H9 (cell line): ENCODE data around the gene SNRNP200. TPM values are rescaled to one million over a fixed set of nuclear protein-coding genes. Genes with fewer than 3 reads are reported as not detected.

Experiments
- DNase-seq: peaks from one replicate; pipeline ENCODE4 v3.0.0-alpha.2; 2017
- H2AFZ ChIP-seq: one replicate; pipeline ENCODE4 v1.6.1; 2013; ENCODE audit warnings: mild to moderate bottlenecking, low read length, control low read depth, moderate library complexity
- H2AK5ac ChIP-seq: 2 replicates; pipeline ENCODE4 v1.6.1; 2013; ENCODE audit warnings: low read length, control low read depth, mixed read lengths; ENCODE audit not compliant: insufficient read length
- H2BK120ac ChIP-seq: one replicate; pipeline ENCODE4 v1.6.1; 2013; ENCODE audit warnings: low read depth, mild to moderate bottlenecking, low read length, control low read depth, inconsistent platforms; ENCODE audit not compliant: poor library complexity, severe bottlenecking
- H2BK12ac ChIP-seq: 2 replicates; pipeline ENCODE4 v1.6.1; 2013; ENCODE audit warnings: low read length, control low read depth, mixed read lengths, low read depth; ENCODE audit not compliant: insufficient read length
- H2BK15ac ChIP-seq: 2 replicates; pipeline ENCODE4 v1.6.1; 2013; ENCODE audit warnings: low read depth, low read length, control low read depth
- H2BK20ac ChIP-seq: one replicate; pipeline ENCODE4 v1.6.1; 2013; ENCODE audit warnings: low read depth, mild to moderate bottlenecking, low read length, control low read depth, inconsistent platforms; ENCODE audit not compliant: poor library complexity, severe bottlenecking
- H2BK5ac ChIP-seq: 2 replicates; pipeline ENCODE4 v1.6.1; 2013; ENCODE audit warnings: low read length, control low read depth, mixed read lengths; ENCODE audit not compliant: insufficient read length
- H3K14ac ChIP-seq: 2 replicates; pipeline ENCODE4 v1.6.1; 2013; ENCODE audit warnings: low read length, control low read depth; ENCODE audit not compliant: insufficient read depth
- H3K18ac ChIP-seq: 2 replicates; pipeline ENCODE4 v1.6.1; 2013; ENCODE audit warnings: low read depth, mild to moderate bottlenecking, mixed read lengths, low read length, control low read depth; ENCODE audit not compliant: insufficient read length
- H3K23ac ChIP-seq: 2 replicates; pipeline ENCODE4 v1.6.1; 2013; ENCODE audit warnings: low read length, control low read depth, mixed read lengths, low read depth; ENCODE audit not compliant: insufficient read length
- H3K23me2 ChIP-seq: 2 replicates; pipeline ENCODE4 v1.6.1; 2013; ENCODE audit warnings: low read depth, mild to moderate bottlenecking, mixed read lengths, low read length, control low read depth; ENCODE audit not compliant: insufficient read length, poor library complexity, severe bottlenecking
- H3K27ac ChIP-seq: 2 replicates; pipeline ENCODE4 v1.5.1; 2013; ENCODE audit warnings: low read length, control low read depth, mixed read lengths, low read depth; ENCODE audit not compliant: insufficient read length
- H3K27me3 ChIP-seq: 2 replicates; pipeline ENCODE4 v1.6.1; 2013; ENCODE audit warnings: low read length, control low read depth, inconsistent platforms; ENCODE audit not compliant: insufficient read depth
- H3K4ac ChIP-seq: 2 replicates; pipeline ENCODE4 v1.6.1; 2013; ENCODE audit warnings: low read depth, mild to moderate bottlenecking, control low read depth, inconsistent platforms, low read length, moderate library complexity
- H3K4me1 ChIP-seq: 2 replicates; pipeline ENCODE4 v1.6.1; 2013; ENCODE audit warnings: low read length, control low read depth, inconsistent platforms; ENCODE audit not compliant: insufficient read depth
- H3K4me2 ChIP-seq: 2 replicates; pipeline ENCODE4 v1.6.1; 2013; ENCODE audit warnings: low read length, control low read depth, mixed read lengths; ENCODE audit not compliant: insufficient read length, insufficient read depth
- H3K56ac ChIP-seq: 2 replicates; pipeline ENCODE4 v1.6.1; 2013; ENCODE audit warnings: low read depth, mild to moderate bottlenecking, mixed read lengths, low read length, control low read depth; ENCODE audit not compliant: insufficient read length
- H3K79me1 ChIP-seq: 2 replicates; pipeline ENCODE4 v1.6.1; 2013; ENCODE audit warnings: low read depth, mild to moderate bottlenecking, moderate library complexity, low read length, control low read depth, inconsistent platforms; ENCODE audit not compliant: insufficient read depth, poor library complexity, severe bottlenecking
- H3K79me2 ChIP-seq: 2 replicates; pipeline ENCODE4 v1.6.1; 2013; ENCODE audit warnings: low read length, control low read depth, inconsistent platforms; ENCODE audit not compliant: insufficient read depth
- H3K9ac ChIP-seq: 2 replicates; pipeline ENCODE4 v1.6.1; 2013; ENCODE audit warnings: low read length, control low read depth, mixed read lengths; ENCODE audit not compliant: insufficient read length; ENCODE audit errors: extremely low read depth
- H3K9me3 ChIP-seq: one replicate; pipeline ENCODE4 v1.6.1; 2013; ENCODE audit warnings: low read depth, low read length, inconsistent platforms; ENCODE audit not compliant: control insufficient read depth
- H3T11ph ChIP-seq: one replicate; pipeline ENCODE4 v1.6.1; 2013; ENCODE audit warnings: mild to moderate bottlenecking, low read length, control low read depth, inconsistent platforms
- H4K20me1 ChIP-seq: one replicate; pipeline ENCODE4 v1.6.1; 2013; ENCODE audit not compliant: control insufficient read depth, insufficient read length, insufficient read depth
- H4K5ac ChIP-seq: 2 replicates; pipeline ENCODE4 v1.6.1; 2013; ENCODE audit warnings: low read depth, mild to moderate bottlenecking, mixed read lengths, low read length, control low read depth; ENCODE audit not compliant: insufficient read length
- H4K8ac ChIP-seq: replicated peaks from 2 replicates; pipeline ENCODE4 v1.6.1; 2013; ENCODE audit warnings: low read length, control low read depth, mixed read lengths, low read depth; ENCODE audit not compliant: insufficient read length
- H4K91ac ChIP-seq: 2 replicates; pipeline ENCODE4 v1.6.1; 2013; ENCODE audit warnings: low read depth, mild to moderate bottlenecking, moderate library complexity, mixed read lengths, low read length, control low read depth; ENCODE audit not compliant: insufficient read length
- H3K27ac Mint-ChIP-seq, 3 experiments: 2 replicates in 2 of 3; 3 replicates in 1 of 3; pipeline ENCODE4 v1.8.0; 2020 to 2021; ENCODE audit warnings: mixed read lengths in 3 of 3, mild to moderate bottlenecking in 1 of 3, moderate library complexity in 1 of 3
- H3K27me3 Mint-ChIP-seq: 2 replicates; pipeline ENCODE4 v1.8.0; 2021; ENCODE audit warnings: low read depth, mild to moderate bottlenecking, moderate library complexity, mixed read lengths
- H3K36me3 Mint-ChIP-seq, 3 experiments: 2 replicates in 2 of 3; 3 replicates in 1 of 3; pipeline ENCODE4 v1.8.0; 2020 to 2021; ENCODE audit warnings: low read depth in 3 of 3, mixed read lengths in 3 of 3; ENCODE audit not compliant: insufficient read depth in 1 of 3
- H3K4me1 Mint-ChIP-seq, 2 experiments: 2 replicates each; pipeline ENCODE4 v1.8.0; 2020; ENCODE audit warnings: mixed read lengths in 2 of 2
- H3K4me3 Mint-ChIP-seq, 2 experiments: 2 replicates in 1 of 2; 3 replicates in 1 of 2; pipeline ENCODE4 v1.8.0; 2020 to 2021; ENCODE audit warnings: mild to moderate bottlenecking in 2 of 2, mixed read lengths in 2 of 2, moderate library complexity in 1 of 2
- H3K9me3 Mint-ChIP-seq, 2 experiments: 2 replicates in 1 of 2; 3 replicates in 1 of 2; pipeline ENCODE4 v1.8.0; 2020; ENCODE audit warnings: mild to moderate bottlenecking in 2 of 2, mixed read lengths in 2 of 2, moderate library complexity in 1 of 2
- WGBS: extraction: QIAGEN DNeasy Blood & Tissue Kit; methylation state at CpG from one replicate; pipeline ENCODE4 v1.1.7; 2013; ENCODE audit warnings: missing lambda C conversion rate, low lambda C conversion rate, mixed read lengths; ENCODE audit not compliant: insufficient read length; ENCODE audit errors: extremely low coverage; 5-methylcytosine and 5-hydroxymethylcytosine counted together
- total RNA-seq: library from RNA; stranded (reverse); gene quantifications from 2 replicates; pipeline ENCODE4 v1.2.1, GENCODE V29; 2021
- TF ChIP-seq, protein P1 (sequence below): fragments of 200-600 bp; sonication (generic); conservative IDR thresholded peaks from 3 replicates; pipeline ENCODE4 v1.8.0; 2021; ENCODE audit warnings: antibody characterized with exemption, mild to moderate bottlenecking

SNRNP200 gene
- total RNA-seq, 1 experiment from 2014 or later: 215 TPM

DNA sequence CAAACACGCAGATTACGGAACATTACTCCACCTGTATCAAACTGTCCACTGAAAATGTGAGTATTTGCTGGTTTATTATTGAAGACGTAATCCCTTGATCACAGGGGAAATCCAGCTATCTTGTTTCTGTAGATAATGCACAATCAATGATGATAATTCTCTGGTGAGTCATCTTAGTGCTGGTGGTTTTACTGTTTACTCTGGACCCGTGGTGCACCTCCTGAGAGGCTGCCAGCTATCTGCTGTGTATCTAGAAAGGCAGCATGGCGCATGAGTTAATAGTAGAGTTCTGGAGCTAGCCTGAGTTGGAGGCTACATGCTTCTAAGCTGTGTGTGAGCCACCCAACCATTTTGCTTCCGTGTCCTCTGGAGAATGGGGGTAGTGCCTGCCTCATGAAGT lies 36.7 kb upstream of the SNRNP200 start:
- H4K91ac ChIP-seq: no peak overlapping the region
- H2AK5ac ChIP-seq: no peak overlapping the region
- H2BK120ac ChIP-seq: no peak overlapping the region
- H2BK5ac ChIP-seq: no peak overlapping the region
- no peak overlapping the region for H2BK12ac ChIP-seq
- no peak overlapping the region for H3T11ph ChIP-seq
- H3K14ac ChIP-seq: no peak overlapping the region
- Mint-ChIP-seq H3K27ac (no peak overlapping the region), H3K36me3 (peaks cover 46 to 74% (median 71%) of the 10 kb centered on the region in 3 experiments), H3K4me3 (no peak overlapping the region), H3K4me1 (peaks cover 0 to 2% of the 10 kb centered on the region in 2 experiments; a peak in 3 of 4 replicates), H3K9me3 (no peaks in the 10 kb centered on the region), H3K27me3 (no peaks in the 10 kb centered on the region)
- no peaks in the 10 kb centered on the region for H3K27me3 ChIP-seq
- no peaks in the 10 kb centered on the region for H3K9me3 ChIP-seq
- no peak overlapping the region for H3K56ac ChIP-seq
- no peak overlapping the region for H2BK20ac ChIP-seq
- H3K23me2 ChIP-seq: no peaks in the 10 kb centered on the region
- H3K79me2 ChIP-seq: peaks cover 6% of the 10 kb centered on the region; the same call in 1 of the 2 replicates
- no peaks in the 10 kb centered on the region for H4K20me1 ChIP-seq
- DNase-seq: no peak
- no peak overlapping the region for H3K4ac ChIP-seq
- no peaks in the 10 kb centered on the region for H3K79me1 ChIP-seq
- no peak overlapping the region for H3K9ac ChIP-seq
- H4K5ac ChIP-seq: no peak overlapping the region
- no peaks in the 10 kb centered on the region for H3K4me1 ChIP-seq
- no peak overlapping the region for H2BK15ac ChIP-seq
- no peak overlapping the region for H3K27ac ChIP-seq
- TF ChIP-seq, protein P1, sequence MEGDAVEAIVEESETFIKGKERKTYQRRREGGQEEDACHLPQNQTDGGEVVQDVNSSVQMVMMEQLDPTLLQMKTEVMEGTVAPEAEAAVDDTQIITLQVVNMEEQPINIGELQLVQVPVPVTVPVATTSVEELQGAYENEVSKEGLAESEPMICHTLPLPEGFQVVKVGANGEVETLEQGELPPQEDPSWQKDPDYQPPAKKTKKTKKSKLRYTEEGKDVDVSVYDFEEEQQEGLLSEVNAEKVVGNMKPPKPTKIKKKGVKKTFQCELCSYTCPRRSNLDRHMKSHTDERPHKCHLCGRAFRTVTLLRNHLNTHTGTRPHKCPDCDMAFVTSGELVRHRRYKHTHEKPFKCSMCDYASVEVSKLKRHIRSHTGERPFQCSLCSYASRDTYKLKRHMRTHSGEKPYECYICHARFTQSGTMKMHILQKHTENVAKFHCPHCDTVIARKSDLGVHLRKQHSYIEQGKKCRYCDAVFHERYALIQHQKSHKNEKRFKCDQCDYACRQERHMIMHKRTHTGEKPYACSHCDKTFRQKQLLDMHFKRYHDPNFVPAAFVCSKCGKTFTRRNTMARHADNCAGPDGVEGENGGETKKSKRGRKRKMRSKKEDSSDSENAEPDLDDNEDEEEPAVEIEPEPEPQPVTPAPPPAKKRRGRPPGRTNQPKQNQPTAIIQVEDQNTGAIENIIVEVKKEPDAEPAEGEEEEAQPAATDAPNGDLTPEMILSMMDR: no peak
- H2AFZ ChIP-seq: no peak overlapping the region
- no peak overlapping the region for H3K18ac ChIP-seq
- no peak overlapping the region for H4K8ac ChIP-seq
- H3K23ac ChIP-seq: no peak overlapping the region
- H3K4me2 ChIP-seq: no peak overlapping the region
- no CpG with 5 or more reads among the region's 6 CpGs for WGBS
